Liver (tissue), 3 donors: Measurements from ENCODE around the gene RASL11B.

Experiments used
- TAF1 ChIP-seq: conservative IDR thresholded peaks from 2 replicates; pipeline ENCODE4 v1.6.1; 2016; ENCODE audit warnings: antibody characterized with exemption, mild to moderate bottlenecking
- TF ChIP-seq, protein P1 (sequence below): fragments of 150-350 bp; IDR thresholded peaks from 2 replicates; pipeline ENCODE4 v1.5.1; 2017; ENCODE audit warnings: improper control_type of control experiment, low read depth, low read length; ENCODE audit not compliant: missing input control
- donor health status: healthy.
- donor health status: healthy.

DNA sequence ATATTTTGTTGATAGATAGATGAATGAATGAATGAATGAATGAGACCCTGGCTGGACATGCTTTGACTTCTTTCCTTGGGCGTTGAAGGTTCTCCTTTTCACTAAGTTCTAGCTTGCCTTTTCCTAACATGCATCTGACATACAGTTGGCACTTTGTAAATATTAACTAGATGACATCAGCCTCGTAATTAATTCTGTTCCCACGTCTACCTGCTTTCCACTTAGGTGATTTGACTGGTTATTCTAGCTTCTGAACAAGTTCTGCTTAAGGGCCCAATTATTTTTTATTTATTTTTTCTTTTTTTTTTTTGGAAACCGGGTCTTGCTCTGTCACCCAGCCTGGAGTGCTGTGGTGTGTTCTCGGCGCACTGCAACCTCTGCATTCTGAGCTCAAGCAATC is 13.9 kb upstream of the RASL11B start:
- TF ChIP-seq, protein P1, sequence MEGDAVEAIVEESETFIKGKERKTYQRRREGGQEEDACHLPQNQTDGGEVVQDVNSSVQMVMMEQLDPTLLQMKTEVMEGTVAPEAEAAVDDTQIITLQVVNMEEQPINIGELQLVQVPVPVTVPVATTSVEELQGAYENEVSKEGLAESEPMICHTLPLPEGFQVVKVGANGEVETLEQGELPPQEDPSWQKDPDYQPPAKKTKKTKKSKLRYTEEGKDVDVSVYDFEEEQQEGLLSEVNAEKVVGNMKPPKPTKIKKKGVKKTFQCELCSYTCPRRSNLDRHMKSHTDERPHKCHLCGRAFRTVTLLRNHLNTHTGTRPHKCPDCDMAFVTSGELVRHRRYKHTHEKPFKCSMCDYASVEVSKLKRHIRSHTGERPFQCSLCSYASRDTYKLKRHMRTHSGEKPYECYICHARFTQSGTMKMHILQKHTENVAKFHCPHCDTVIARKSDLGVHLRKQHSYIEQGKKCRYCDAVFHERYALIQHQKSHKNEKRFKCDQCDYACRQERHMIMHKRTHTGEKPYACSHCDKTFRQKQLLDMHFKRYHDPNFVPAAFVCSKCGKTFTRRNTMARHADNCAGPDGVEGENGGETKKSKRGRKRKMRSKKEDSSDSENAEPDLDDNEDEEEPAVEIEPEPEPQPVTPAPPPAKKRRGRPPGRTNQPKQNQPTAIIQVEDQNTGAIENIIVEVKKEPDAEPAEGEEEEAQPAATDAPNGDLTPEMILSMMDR, result no peak
- no peak for TF ChIP-seq TAF1
